K562 (cell line): ENCODE data around the gene WDR31.

Experiments used
- EZH2 ChIP-seq: IDR thresholded peaks from 2 replicates; pipeline ENCODE4 v1.6.1; 2012; ENCODE audit warnings: low read depth, mild to moderate bottlenecking, inconsistent platforms, low read length, borderline replicate concordance
- FOXK2 ChIP-seq, 2 experiments: fragments of 450-650 bp; IDR thresholded peaks in 1 of 2; conservative IDR thresholded peaks in 1 of 2; 2 replicates each; pipeline ENCODE4 v1.6.1; 2016; ENCODE audit warnings: low read depth in 2 of 2, mild to moderate bottlenecking in 1 of 2
- KLF6 ChIP-seq: fragments of 250-450 bp; sonication (Bioruptor Pico); IDR thresholded peaks from 2 replicates; pipeline ENCODE4 v1.4.0; 2020; ENCODE audit warnings: mild to moderate bottlenecking, moderate library complexity, borderline replicate concordance
- PHF21A ChIP-seq: fragments of 450-650 bp; IDR thresholded peaks from 2 replicates; pipeline ENCODE4 v1.6.1; 2017; ENCODE audit warnings: low read depth, borderline replicate concordance
- RAD21 ChIP-seq, 2 experiments: fragments of 250-450 bp in 1 of 2; fragments of 450-650 bp in 1 of 2; sonication (Bioruptor Pico) in 1 of 2; formaldehyde crosslinking in 1 of 2; IDR thresholded peaks in 1 of 2; conservative IDR thresholded peaks in 1 of 2; 2 replicates each; pipeline versions ENCODE4 v1.4.0 to v1.8.0; 2020 to 2022; ENCODE audit warnings: mild to moderate bottlenecking in 2 of 2, moderate library complexity in 1 of 2
- RBBP5 ChIP-seq: fragments of 200-600 bp; sonication (generic); IDR thresholded peaks from 2 replicates; pipeline ENCODE4 v1.6.1; 2012; ENCODE audit warnings: borderline replicate concordance, mild to moderate bottlenecking, low read length, control low read depth, inconsistent platforms; ENCODE audit not compliant: insufficient read depth, poor library complexity, severe bottlenecking
- SREBF1 ChIP-seq: fragments of 150-350 bp; IDR thresholded peaks from 2 replicates; pipeline ENCODE4 v1.6.1; 2014; ENCODE audit warnings: antibody characterized with exemption, low read depth, low read length, borderline replicate concordance
- TAF7 ChIP-seq: fragments of 450-650 bp; IDR thresholded peaks from 2 replicates; pipeline ENCODE4 v1.6.1; 2016; ENCODE audit warnings: missing genetic modification characterization, missing compliant biosample characterization
- TF ChIP-seq, protein P1 (sequence below), 3 experiments: IDR thresholded peaks in 2 of 3; conservative IDR thresholded peaks in 1 of 3; 2 replicates each; pipeline ENCODE4 v1.5.1; 2011 to 2012; ENCODE audit warnings: low read length in 3 of 3, mild to moderate bottlenecking in 3 of 3, control low read depth in 2 of 3, improper control_type of control experiment in 1 of 3, inconsistent platforms in 1 of 3, low read depth in 1 of 3, mixed read lengths in 1 of 3, moderate library complexity in 1 of 3; ENCODE audit not compliant: insufficient read depth in 2 of 3
- TF ChIP-seq, protein P2 (sequence below): fragments of 150-350 bp; IDR thresholded peaks from 2 replicates; pipeline ENCODE4 v1.6.1; 2014; ENCODE audit warnings: low read depth, mild to moderate bottlenecking, low read length, borderline replicate concordance
- TF ChIP-seq, protein P3 (sequence below): fragments of 450-650 bp; formaldehyde crosslinking; IDR thresholded peaks from 2 replicates; pipeline ENCODE4 v1.4.0; 2022; ENCODE audit warnings: missing genetic modification characterization
- TF ChIP-seq, protein P4 (sequence below): sonication (generic); formaldehyde crosslinking; IDR thresholded peaks from 2 replicates; pipeline ENCODE4 v1.9.0; 2022; ENCODE audit warnings: mild to moderate bottlenecking, missing genetic modification reagents

DNA sequence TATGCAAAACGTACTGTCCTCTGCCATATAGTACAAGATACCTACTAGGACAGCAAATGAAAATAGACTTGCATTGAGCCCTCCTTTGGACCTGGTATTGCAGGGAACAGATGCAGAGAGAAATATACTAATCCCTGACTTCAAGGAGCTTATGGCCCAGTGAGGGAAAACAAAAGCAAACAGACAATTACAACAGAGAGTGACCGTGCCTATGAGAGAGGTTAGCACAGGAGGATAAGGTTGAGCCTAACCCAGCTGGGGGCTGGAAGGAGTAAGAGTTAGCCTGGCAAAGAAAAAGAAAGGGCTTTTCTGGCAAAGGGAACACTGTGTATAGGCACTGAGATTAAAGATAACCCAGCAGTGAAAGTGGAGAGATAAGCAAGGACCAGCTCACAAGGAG lies 70.2 kb downstream of the WDR31 start:
- TF ChIP-seq EZH2 (no peak), SREBF1 (no peak), RBBP5 (no peak), KLF6 (no peak), TAF7 (tag) (no peak), FOXK2 (conservative IDR thresholded peaks at IDR 0.05 in 1 of 2, IDR thresholded peaks at IDR 0.05 in 1 of 2; ENCODE audit: low read depth in 2 of 2) (no peak), PHF21A (no peak), RAD21 (CRISPR knock-in tag; conservative IDR thresholded peaks at IDR 0.05 in 1 of 2, IDR thresholded peaks at IDR 0.05 in 1 of 2) (no peak)
- TF ChIP-seq, protein P1, sequence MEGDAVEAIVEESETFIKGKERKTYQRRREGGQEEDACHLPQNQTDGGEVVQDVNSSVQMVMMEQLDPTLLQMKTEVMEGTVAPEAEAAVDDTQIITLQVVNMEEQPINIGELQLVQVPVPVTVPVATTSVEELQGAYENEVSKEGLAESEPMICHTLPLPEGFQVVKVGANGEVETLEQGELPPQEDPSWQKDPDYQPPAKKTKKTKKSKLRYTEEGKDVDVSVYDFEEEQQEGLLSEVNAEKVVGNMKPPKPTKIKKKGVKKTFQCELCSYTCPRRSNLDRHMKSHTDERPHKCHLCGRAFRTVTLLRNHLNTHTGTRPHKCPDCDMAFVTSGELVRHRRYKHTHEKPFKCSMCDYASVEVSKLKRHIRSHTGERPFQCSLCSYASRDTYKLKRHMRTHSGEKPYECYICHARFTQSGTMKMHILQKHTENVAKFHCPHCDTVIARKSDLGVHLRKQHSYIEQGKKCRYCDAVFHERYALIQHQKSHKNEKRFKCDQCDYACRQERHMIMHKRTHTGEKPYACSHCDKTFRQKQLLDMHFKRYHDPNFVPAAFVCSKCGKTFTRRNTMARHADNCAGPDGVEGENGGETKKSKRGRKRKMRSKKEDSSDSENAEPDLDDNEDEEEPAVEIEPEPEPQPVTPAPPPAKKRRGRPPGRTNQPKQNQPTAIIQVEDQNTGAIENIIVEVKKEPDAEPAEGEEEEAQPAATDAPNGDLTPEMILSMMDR (IDR thresholded peaks at IDR 0.05 in 2 of 3, conservative IDR thresholded peaks at IDR 0.05 in 1 of 3; ENCODE audit: insufficient read depth in 2 of 3, low read depth in 1 of 3, low read length in 3 of 3), result no peak
- TF ChIP-seq, protein P2, sequence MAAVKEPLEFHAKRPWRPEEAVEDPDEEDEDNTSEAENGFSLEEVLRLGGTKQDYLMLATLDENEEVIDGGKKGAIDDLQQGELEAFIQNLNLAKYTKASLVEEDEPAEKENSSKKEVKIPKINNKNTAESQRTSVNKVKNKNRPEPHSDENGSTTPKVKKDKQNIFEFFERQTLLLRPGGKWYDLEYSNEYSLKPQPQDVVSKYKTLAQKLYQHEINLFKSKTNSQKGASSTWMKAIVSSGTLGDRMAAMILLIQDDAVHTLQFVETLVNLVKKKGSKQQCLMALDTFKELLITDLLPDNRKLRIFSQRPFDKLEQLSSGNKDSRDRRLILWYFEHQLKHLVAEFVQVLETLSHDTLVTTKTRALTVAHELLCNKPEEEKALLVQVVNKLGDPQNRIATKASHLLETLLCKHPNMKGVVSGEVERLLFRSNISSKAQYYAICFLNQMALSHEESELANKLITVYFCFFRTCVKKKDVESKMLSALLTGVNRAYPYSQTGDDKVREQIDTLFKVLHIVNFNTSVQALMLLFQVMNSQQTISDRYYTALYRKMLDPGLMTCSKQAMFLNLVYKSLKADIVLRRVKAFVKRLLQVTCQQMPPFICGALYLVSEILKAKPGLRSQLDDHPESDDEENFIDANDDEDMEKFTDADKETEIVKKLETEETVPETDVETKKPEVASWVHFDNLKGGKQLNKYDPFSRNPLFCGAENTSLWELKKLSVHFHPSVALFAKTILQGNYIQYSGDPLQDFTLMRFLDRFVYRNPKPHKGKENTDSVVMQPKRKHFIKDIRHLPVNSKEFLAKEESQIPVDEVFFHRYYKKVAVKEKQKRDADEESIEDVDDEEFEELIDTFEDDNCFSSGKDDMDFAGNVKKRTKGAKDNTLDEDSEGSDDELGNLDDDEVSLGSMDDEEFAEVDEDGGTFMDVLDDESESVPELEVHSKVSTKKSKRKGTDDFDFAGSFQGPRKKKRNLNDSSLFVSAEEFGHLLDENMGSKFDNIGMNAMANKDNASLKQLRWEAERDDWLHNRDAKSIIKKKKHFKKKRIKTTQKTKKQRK, result no peak
- TF ChIP-seq, protein P3, sequence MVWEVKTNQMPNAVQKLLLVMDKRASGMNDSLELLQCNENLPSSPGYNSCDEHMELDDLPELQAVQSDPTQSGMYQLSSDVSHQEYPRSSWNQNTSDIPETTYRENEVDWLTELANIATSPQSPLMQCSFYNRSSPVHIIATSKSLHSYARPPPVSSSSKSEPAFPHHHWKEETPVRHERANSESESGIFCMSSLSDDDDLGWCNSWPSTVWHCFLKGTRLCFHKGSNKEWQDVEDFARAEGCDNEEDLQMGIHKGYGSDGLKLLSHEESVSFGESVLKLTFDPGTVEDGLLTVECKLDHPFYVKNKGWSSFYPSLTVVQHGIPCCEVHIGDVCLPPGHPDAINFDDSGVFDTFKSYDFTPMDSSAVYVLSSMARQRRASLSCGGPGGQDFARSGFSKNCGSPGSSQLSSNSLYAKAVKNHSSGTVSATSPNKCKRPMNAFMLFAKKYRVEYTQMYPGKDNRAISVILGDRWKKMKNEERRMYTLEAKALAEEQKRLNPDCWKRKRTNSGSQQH (CRISPR knock-in tag), result no peak
- TF ChIP-seq, protein P4, sequence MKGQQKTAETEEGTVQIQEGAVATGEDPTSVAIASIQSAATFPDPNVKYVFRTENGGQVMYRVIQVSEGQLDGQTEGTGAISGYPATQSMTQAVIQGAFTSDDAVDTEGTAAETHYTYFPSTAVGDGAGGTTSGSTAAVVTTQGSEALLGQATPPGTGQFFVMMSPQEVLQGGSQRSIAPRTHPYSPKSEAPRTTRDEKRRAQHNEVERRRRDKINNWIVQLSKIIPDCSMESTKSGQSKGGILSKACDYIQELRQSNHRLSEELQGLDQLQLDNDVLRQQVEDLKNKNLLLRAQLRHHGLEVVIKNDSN, result no peak
